ENCODE data around the gene GALK1.
"Not testable (repeated sequence)": the region's sequence is repeated elsewhere in the genome, so short reads cannot be mapped to it uniquely, and the experiment has no call there.

Gene GALK1

DNA sequence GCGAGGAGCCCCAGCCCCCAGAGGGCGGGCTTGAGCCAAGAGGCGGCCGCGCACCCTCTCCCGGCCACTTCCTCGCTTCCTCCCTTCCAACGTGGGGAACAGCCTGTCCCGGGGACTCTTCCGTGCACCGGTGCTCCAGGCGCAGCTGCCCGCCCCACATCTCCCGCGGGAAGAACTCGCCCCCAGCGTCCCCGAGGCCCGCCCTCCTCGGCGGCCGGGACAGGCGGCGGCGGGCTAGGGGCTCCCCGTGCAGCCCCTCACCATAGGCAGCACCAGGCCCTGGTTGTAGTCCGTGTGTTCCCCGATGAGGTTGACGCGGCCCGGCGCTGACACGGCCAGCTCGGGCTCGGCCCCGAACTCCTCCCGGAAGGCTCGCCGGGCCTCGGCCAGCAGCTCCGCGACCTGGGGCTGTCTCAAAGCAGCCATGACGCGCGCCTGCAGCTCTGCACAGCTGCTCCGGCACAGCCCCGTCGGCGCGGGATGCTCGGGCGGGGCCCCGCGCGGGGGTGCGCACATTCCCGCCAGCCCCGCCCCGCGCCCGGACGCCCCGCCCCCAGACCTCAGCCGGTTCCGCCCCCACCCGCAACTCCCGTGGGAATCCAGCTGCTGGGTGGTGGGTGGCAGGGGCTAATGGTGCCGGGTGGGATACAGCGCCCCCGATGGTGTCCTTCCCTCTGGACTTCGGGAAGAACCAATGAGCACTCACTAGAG, at the start of gene GALK1:
Gene GALK1, minus strand, starts transcription at position 482 of the 711 bp plus-strand sequence. Its CDS starts 56 bp downstream, at position 426.
- DNase-seq = no peak

GRCh38 chr17:75814021-75814395, 49.0 kb upstream of the GALK1 start:
- no peak for DNase-seq

- DNase-seq = no peak
Observed at GRCh38 chr17:75813081-75814020, 48.4 kb upstream of the GALK1 start.

- DNase-seq = no peak
Observed at GRCh38 chr17:75812096-75813013, 47.4 kb upstream of the GALK1 start.

DNA sequence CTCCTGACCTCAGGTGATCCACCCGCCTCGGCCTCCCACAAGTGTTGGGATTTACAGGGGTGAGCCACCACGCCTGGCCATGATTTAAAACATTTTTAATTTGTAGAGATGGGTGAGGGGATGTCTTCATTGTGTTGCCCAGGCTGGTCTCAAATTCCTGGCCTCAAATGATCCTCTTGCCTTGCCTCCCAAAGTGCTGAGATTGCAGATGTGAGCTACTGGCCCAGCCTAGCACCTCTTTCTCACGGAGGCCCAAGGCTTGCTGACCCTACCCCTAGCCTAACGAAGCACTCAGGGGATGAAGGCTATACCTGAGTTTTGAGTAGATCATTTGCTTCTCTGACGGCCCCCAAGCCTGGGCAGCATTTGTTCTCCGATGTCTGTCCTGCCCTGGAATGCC, 46.2 kb upstream of the GALK1 start:
- DNase-seq = no peak

GRCh38 chr17:75810756-75811155, 45.8 kb upstream of the GALK1 start:
- not testable (repeated sequence) for DNase-seq

GRCh38 chr17:75810216-75810615, 45.2 kb upstream of the GALK1 start:
- DNase-seq = no peak

GRCh38 chr17:75809631-75810111, 44.7 kb upstream of the GALK1 start:
- DNase-seq = no peak

- DNase-seq = no peak
Observed at GRCh38 chr17:75808905-75809621, 44.1 kb upstream of the GALK1 start.

DNA sequence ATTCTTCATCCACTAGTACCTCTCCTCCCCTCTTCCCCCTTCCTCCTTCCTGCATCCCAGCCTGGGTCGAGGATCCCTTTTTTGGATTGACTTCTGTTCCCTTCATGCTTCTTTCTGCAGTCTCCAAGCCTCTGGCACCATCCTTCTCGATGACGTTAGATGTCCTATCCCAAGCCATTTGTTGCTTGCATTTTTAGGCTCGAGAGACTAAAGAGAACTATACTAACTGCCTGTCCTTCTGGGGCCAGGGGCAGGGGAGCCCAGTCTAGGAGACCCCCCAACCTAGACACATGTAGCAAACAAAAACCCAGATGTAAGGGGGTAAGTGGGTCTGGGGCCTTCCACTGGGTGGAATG, 43.5 kb upstream of the GALK1 start:
- DNase-seq = no peak

DNA sequence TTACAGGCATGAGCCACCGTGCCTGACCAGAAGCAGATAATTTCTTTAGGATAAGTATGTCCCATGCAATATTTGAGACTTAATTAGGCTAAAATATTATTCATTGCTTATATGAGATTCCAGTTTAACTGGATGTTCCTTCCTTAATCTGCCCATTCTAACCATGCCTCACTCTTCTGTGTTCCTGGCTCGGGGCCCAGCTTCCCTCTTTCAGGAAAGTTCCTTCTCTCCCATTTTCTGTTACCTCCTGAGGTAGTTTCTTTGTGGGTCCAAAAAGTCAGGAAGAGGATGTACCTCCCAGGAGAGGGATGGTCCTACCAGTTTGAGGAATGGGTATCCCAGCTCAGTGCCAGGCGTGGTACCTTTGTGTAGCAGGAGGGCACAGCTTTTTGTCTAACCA, 42.9 kb upstream of the GALK1 start:
- no peak for DNase-seq

DNA sequence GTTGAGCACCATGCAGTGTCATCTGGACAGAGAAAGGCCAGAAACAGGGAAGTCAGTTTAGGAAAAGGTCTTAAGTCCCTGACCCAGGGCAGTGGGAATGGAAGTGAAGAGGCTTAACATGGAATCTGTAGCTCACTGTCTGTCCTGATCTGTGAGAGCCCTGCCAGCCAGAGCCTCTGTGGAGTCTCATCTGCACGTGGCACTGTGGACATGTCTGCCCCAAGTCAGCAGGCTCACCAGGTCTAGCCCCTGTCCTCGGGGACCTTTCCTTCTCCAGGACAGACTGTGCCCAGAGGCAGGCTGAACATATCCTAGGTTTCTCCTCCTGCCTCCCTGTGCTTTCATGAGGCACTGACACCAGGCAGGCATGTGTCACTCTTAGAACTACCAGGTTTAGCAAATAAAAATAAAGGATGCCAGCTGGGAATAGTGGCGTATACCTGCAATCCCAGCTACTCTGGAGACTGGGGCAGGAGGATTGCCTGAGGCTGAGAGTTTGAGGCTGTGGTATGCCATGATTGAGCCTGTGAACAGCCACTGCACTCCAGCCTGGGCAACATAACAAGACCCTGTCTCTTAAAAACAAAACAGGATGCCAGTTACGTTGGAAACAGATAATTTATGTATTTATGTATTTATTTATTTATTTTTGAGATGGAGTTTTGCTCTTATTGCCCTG, 42.0 kb upstream of the GALK1 start:
- no peak for DNase-seq

GRCh38 chr17:75803883-75804282, 38.9 kb upstream of the GALK1 start:
- no peak for DNase-seq

- DNase-seq = no peak
Observed at GRCh38 chr17:75799402-75799801, 34.4 kb upstream of the GALK1 start.

GRCh38 chr17:75795820-75796607, 31.0 kb upstream of the GALK1 start:
- no peak for DNase-seq

DNA sequence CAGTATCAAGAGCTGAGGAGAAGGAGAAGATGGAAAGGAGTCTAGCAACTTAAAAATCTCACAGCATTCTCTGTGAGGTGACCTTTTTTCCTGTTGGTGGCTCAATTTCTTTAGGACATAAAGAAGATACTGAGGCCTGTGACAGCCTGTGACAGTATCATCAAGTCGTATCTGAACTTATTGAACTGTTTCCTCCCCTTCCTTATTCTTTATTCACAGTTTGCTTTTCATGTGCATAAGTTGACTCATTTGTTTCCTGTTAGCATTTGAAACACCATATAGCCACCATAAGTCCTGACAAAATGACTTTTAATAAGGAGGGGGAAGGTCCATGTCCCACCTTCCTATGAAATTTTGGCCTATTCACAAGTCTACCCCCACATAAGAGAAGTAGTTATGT, 28.5 kb upstream of the GALK1 start:
- DNase-seq = no peak

- no peak for DNase-seq
Observed at GRCh38 chr17:75791254-75791653, 26.3 kb upstream of the GALK1 start.

GRCh38 chr17:75785016-75785890, 20.3 kb upstream of the GALK1 start:
- peak; percentile 87 for DNase-seq

GRCh38 chr17:75784473-75785015, 19.6 kb upstream of the GALK1 start, which contains the start of gene UNK:
TSS of gene UNK (plus strand) at chr17:75784806. CDS start at chr17:75784881, 75 bp downstream.
- peak; percentile 94 for DNase-seq
